ENCODE data around the gene RAMAC.

DNA sequence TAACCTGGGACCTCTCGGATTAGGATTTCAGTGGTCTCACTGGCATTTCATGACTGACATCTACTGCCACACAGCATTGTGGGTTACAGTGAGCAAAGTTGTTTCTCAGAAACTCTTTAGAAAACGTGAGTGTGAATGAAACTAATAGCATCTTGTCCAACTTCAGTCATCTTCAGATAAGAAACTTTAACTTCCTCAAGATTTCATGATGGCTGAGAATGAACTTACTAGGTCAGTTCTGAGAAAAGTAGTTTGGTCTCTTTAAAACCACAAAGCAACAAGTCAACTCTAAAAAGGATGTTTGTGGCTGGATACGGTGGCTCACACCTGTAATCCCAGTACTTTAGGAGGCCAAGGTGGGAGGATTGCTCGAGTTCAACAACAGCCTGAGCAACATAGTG is 19.3 kb upstream of the RAMAC start:
- no peak for TF ChIP-seq POLR2A (IDR thresholded peaks at IDR 0.05; ENCODE audit: low read depth, low read length)
- no peak for TF ChIP-seq POLR2AphosphoS5 (IDR thresholded peaks at IDR 0.05; ENCODE audit: low read depth, low read length)
- TF ChIP-seq SPI1 (IDR thresholded peaks at IDR 0.05; ENCODE audit: low read depth, low read length) = no peak

Data from GM12891 (cell line).